Measurements from ENCODE around the gene PPARD. TPM values are rescaled to one million over a fixed set of nuclear protein-coding genes. Genes with fewer than 3 reads are reported as not detected.
"Not testable (repeated sequence)": the region's sequence is repeated elsewhere in the genome, so short reads cannot be mapped to it uniquely, and the experiment has no call there.

PPARD gene
- total RNA-seq, 1 experiment from 2014 or later: 24.7 TPM

GRCh38 chr6:35388030-35388429, 45.7 kb downstream of the PPARD start:
- CTCF ChIA-PET: interaction anchor here (0.6 kb wide), 1 partner anchor 953 kb away, joined by 5 read pairs; no protein-coding TSS in a partner anchor

GRCh38 chr6:35388772-35389352, 46.5 kb downstream of the PPARD start:
- Histone ChIP-seq H3K27ac (no peak overlapping the region), H3K36me3 (ENCODE audit: low read depth) (no peaks in the 10 kb centered on the region), H3K79me2 (ENCODE audit: low read depth) (peaks cover 3% of the 10 kb centered on the region), H3F3A (ENCODE audit: insufficient read depth, low read depth) (peaks cover 46% of the 10 kb centered on the region), H3K27me3 (ENCODE audit: insufficient read depth, low read depth) (no peaks in the 10 kb centered on the region), H3K4me3 (no peak overlapping the region), H3K9me2 (ENCODE audit: insufficient read depth) (no peaks in the 10 kb centered on the region), H3K4me1 (replicated peaks; ENCODE audit: insufficient read depth) (peaks cover 44% of the 10 kb centered on the region), H3K4me2 (no peak overlapping the region), H2AFZ (no peak overlapping the region), H4K20me1 (ENCODE audit: insufficient read depth) (no peaks in the 10 kb centered on the region), H3K9me3 (ENCODE audit: insufficient read depth, low read depth) (no peaks in the 10 kb centered on the region)
- ChIA-PET CTCF (no interaction called here), POLR2A (ENCODE audit: unreplicated experiment) (interaction anchor here (0.7 kb wide), 1 partner anchor 45 kb away, joined by 5 read pairs; no protein-coding TSS in a partner anchor)
- no TSS peak for BruUV-seq (replicated peaks)
- no peak for TF ChIP-seq EZH2 (IDR thresholded peaks at IDR 0.05; ENCODE audit: low read depth)
- intact Hi-C loops (cut with micrococcal nuclease; ENCODE audit: unreplicated experiment): no loop called here
- no peak for DNase-seq

More at GRCh38 chr6:35388030-35388429, 45.7 kb downstream of the PPARD start:
- Histone ChIP-seq H3K4me2 (no peak overlapping the region), H3K4me3 (no peak overlapping the region), H3K4me1 (replicated peaks; ENCODE audit: insufficient read depth) (peaks cover 36% of the 10 kb centered on the region), H3K27me3 (ENCODE audit: insufficient read depth, low read depth) (no peaks in the 10 kb centered on the region), H3K27ac (no peak overlapping the region), H3F3A (ENCODE audit: insufficient read depth, low read depth) (peaks cover 38% of the 10 kb centered on the region), H2AFZ (no peak overlapping the region), H3K79me2 (ENCODE audit: low read depth) (no peaks in the 10 kb centered on the region), H3K9me3 (ENCODE audit: insufficient read depth, low read depth) (no peaks in the 10 kb centered on the region), H4K20me1 (ENCODE audit: insufficient read depth) (no peaks in the 10 kb centered on the region), H3K36me3 (ENCODE audit: low read depth) (no peaks in the 10 kb centered on the region), H3K9me2 (ENCODE audit: insufficient read depth) (no peaks in the 10 kb centered on the region)
- POLR2A ChIA-PET (ENCODE audit: unreplicated experiment): interaction anchor here (0.7 kb wide), 1 partner anchor 43 kb away, joined by 3 read pairs; no protein-coding TSS in a partner anchor
- BruUV-seq (replicated peaks): no TSS peak
- intact Hi-C loops (cut with micrococcal nuclease; ENCODE audit: unreplicated experiment): no loop called here
- TF ChIP-seq CTCF (conservative IDR thresholded peaks at IDR 0.05): no peak
- no peak for TF ChIP-seq EZH2 (IDR thresholded peaks at IDR 0.05; ENCODE audit: low read depth)
- DNase-seq: no peak

- H3K79me2 ChIP-seq (ENCODE audit: low read depth); POLR2A ChIA-PET (ENCODE audit: unreplicated experiment); H3K4me2 ChIP-seq; BruUV-seq (replicated peaks); H3K9me3 ChIP-seq (ENCODE audit: insufficient read depth, low read depth); H3K9me2 ChIP-seq (ENCODE audit: insufficient read depth); H2AFZ ChIP-seq; DNase-seq; H3K4me3 ChIP-seq; H4K20me1 ChIP-seq (ENCODE audit: insufficient read depth); H3K36me3 ChIP-seq (ENCODE audit: low read depth); intact Hi-C loops (cut with micrococcal nuclease; ENCODE audit: unreplicated experiment); H3K27me3 ChIP-seq (ENCODE audit: insufficient read depth, low read depth); CTCF ChIA-PET: not testable (repeated sequence)
- Histone ChIP-seq H3F3A (ENCODE audit: insufficient read depth, low read depth) (peaks cover 52% of the 10 kb centered on the region), H3K4me1 (replicated peaks; ENCODE audit: insufficient read depth) (peaks cover 50% of the 10 kb centered on the region), H3K27ac (peak overlapping the region; percentile 100)
These were observed 47.0 kb downstream of the PPARD start for GRCh38 chr6:35389386-35389785.

GRCh38 chr6:35391240-35391968, 49.0 kb downstream of the PPARD start:
- POLR2A ChIA-PET (ENCODE audit: unreplicated experiment): interaction anchor here (0.6 kb wide), 1 partner anchor 74 kb away, joined by 3 read pairs; no protein-coding TSS in a partner anchor
- H3K36me3 ChIP-seq (ENCODE audit: low read depth): no peaks in the 10 kb centered on the region
- CTCF ChIA-PET: no interaction called here
- peak overlapping the region; percentile 47; the same call in 1 of the 2 replicates for H3K4me3 ChIP-seq
- peaks cover 57% of the 10 kb centered on the region for H3K4me1 ChIP-seq (replicated peaks; ENCODE audit: insufficient read depth)
- H3F3A ChIP-seq (ENCODE audit: insufficient read depth, low read depth): peaks cover 52% of the 10 kb centered on the region
- no peaks in the 10 kb centered on the region for H4K20me1 ChIP-seq (ENCODE audit: insufficient read depth)
- peak overlapping the region; percentile 76 for H3K4me2 ChIP-seq
- peak overlapping the region; percentile 100 for H3K27ac ChIP-seq
- BruUV-seq (replicated peaks): TSS peak; percentile 99
- DNase-seq: peak; percentile 58 to 97
- intact Hi-C loops (cut with micrococcal nuclease; ENCODE audit: unreplicated experiment): loop anchor here (1.0 to 5.0 kb wide), 3 partner anchors 61 to 94 kb away; partner anchors contain the start of genes FANCE and RPL10A
- H3K9me3 ChIP-seq (ENCODE audit: insufficient read depth, low read depth): no peaks in the 10 kb centered on the region
- H2AFZ ChIP-seq: no peak overlapping the region
- H3K9me2 ChIP-seq (ENCODE audit: insufficient read depth): no peaks in the 10 kb centered on the region
- TF ChIP-seq CTCF (conservative IDR thresholded peaks at IDR 0.05) (peak; percentile 29; the same call in 1 of the 2 replicates), EZH2 (IDR thresholded peaks at IDR 0.05; ENCODE audit: low read depth) (no peak)
- H3K79me2 ChIP-seq (ENCODE audit: low read depth): peaks cover 23% of the 10 kb centered on the region
- H3K27me3 ChIP-seq (ENCODE audit: insufficient read depth, low read depth): no peaks in the 10 kb centered on the region

Measured in PC-9 (cell line).